ENCODE results near the gene TP53. TPM values are rescaled to one million over a fixed set of nuclear protein-coding genes. Genes with fewer than 3 reads are reported as not detected.

TP53 gene
- 10 to 100 TPM in 3 of 4 donors, 1 to 10 TPM in 1; 5.9 to 58.3 (median 30.7) TPM for total RNA-seq

DNA sequence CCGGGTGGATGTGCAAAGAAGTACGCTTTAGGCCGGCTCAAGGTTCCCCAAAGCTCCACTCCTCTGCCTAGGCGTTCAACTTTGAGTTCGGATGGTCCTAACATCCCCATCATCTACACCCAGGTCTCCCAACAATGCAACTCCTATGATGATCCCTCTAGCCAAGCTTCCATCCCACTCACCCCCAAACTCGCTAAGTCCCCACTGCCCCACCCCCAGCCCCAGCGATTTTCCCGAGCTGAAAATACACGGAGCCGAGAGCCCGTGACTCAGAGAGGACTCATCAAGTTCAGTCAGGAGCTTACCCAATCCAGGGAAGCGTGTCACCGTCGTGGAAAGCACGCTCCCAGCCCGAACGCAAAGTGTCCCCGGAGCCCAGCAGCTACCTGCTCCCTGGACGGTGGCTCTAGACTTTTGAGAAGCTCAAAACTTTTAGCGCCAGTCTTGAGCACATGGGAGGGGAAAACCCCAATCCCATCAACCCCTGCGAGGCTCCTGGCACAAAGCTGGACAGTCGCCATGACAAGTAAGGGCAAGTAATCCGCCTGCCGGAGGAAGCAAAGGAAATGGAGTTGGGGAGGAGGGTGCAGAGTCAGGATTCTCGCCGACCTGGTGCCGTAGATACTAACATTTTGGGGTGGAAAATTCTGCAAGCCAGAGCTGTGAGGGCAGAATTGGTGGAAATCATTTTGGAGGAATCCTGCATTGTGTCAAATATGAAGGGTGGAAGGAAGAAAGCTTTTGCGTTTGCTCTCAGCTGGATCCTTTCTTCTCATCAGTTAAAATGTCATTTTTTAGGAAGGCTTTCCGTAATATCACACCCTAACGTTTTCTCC, at the start of gene TP53:
TSS of gene TP53 (minus strand) at position 419 of the 836 bp plus-strand sequence. CDS start 10,896 bp downstream, outside the sequence.
- peak within 1 kb of the TSS; percentile 94 to 98 for H3K27ac ChIP-seq
- peak; percentile 85 to 92 for DNase-seq
- TF ChIP-seq, protein P1, sequence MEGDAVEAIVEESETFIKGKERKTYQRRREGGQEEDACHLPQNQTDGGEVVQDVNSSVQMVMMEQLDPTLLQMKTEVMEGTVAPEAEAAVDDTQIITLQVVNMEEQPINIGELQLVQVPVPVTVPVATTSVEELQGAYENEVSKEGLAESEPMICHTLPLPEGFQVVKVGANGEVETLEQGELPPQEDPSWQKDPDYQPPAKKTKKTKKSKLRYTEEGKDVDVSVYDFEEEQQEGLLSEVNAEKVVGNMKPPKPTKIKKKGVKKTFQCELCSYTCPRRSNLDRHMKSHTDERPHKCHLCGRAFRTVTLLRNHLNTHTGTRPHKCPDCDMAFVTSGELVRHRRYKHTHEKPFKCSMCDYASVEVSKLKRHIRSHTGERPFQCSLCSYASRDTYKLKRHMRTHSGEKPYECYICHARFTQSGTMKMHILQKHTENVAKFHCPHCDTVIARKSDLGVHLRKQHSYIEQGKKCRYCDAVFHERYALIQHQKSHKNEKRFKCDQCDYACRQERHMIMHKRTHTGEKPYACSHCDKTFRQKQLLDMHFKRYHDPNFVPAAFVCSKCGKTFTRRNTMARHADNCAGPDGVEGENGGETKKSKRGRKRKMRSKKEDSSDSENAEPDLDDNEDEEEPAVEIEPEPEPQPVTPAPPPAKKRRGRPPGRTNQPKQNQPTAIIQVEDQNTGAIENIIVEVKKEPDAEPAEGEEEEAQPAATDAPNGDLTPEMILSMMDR (IDR thresholded peaks at IDR 0.05): peak in 2 of 4 experiments; percentile 28 to 45
- TF ChIP-seq POLR2A (IDR thresholded peaks at IDR 0.05): peak; percentile 48 to 54
- H3K4me1 ChIP-seq: peaks cover 6 to 16% of the 10 kb centered on the region in 2 donors
- peak within 1 kb of the TSS; percentile 83 to 85 for H3K4me3 ChIP-seq
- no peaks in the 10 kb centered on the region for H3K36me3 ChIP-seq
- H3K27me3 ChIP-seq: no peaks in the 10 kb centered on the region
- intact Hi-C loops (cut with DNase I; ENCODE audit: low total_unique reads): loop anchor here (5.0 kb wide), 1 partner anchor 60 kb away; the partner anchor contains the start of gene SAT2
- no peaks in the 10 kb centered on the region for H3K9me3 ChIP-seq

DNA sequence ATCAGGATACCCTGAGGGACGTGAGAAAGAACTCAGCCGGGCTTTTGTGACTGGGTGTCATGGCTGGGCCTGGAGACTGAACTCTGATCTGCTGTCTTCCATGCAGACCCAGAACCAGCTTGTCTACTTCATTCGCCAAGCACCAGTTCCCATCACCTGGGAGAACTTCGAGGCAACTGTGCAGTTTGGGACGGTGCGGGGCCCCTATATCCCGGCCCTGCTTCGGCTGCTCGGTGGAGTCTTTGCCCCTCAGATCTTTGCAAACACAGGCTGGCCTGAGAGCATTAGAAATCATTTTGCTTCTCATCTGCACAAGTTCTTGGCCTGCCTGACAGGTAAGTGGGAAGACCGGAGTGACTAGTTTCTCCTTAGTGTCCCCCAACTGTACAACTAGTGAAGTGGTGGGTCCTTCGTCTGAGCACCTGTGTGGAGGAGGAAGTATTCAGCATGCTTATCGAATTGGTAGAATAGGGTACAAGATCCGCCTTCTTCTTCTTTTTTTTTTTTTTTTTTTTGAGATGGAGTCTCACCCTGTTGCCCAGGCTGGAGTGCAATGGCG, 45.8 kb upstream of the TP53 start:
- DNase-seq: no peak
- Histone ChIP-seq H3K4me3 (no peak overlapping the region), H3K9me3 (no peaks in the 10 kb centered on the region), H3K27me3 (no peaks in the 10 kb centered on the region), H3K27ac (no peak overlapping the region), H3K36me3 (no peaks in the 10 kb centered on the region), H3K4me1 (no peaks in the 10 kb centered on the region)
- TF ChIP-seq POLR2A (IDR thresholded peaks at IDR 0.05): no peak
- TF ChIP-seq, protein P1 (IDR thresholded peaks at IDR 0.05): no peak
- intact Hi-C loops (cut with DNase I; ENCODE audit: low total_unique reads): no loop called here

DNA sequence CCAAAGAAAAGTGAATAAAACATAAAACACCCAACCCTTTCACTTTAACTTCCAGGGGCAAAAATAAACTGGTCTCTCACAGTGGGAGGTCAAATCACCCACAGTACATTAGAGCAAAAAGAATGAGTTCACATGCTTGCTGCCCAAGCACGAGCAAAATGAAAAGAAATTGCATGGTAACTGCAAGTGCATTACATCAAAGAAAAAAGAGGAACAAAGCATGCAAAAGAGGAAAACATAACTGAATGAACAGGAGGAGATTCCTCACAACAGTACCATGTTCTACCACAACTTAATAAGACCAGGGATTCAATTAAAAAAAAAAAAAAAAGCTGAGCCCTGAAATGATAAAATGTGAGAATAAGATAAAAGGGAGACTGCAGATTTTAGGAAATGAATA, 42.5 kb upstream of the TP53 start:
- no peaks in the 10 kb centered on the region for H3K9me3 ChIP-seq
- intact Hi-C loops (cut with DNase I; ENCODE audit: low total_unique reads): no loop called here

DNA sequence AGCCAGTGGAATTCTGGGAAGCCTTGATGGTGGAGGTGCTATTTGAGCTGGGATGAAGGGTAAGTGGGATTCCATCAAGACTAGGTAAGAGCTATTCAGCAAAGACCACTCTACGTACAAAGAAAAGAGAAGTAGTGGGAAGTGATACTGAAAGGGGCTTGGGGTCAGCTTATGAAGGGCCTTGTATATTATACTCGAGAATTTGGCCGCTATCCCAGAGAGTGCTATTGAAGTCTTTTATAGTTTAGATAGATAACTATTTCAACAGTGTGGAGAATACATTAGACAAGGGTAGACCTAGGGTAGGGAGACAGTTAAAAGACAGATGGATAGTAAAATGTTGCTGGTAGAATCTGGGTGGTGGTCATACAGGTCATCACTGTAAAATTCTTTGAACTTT, 40.6 kb upstream of the TP53 start:
- no peak overlapping the region for H3K4me3 ChIP-seq
- no peak for TF ChIP-seq POLR2A (IDR thresholded peaks at IDR 0.05)
- TF ChIP-seq, protein P1 (IDR thresholded peaks at IDR 0.05): no peak
- no peaks in the 10 kb centered on the region for H3K9me3 ChIP-seq
- no peak overlapping the region for H3K27ac ChIP-seq
- intact Hi-C loops (cut with DNase I; ENCODE audit: low total_unique reads): no loop called here
- no peaks in the 10 kb centered on the region for H3K27me3 ChIP-seq
- no peaks in the 10 kb centered on the region for H3K4me1 ChIP-seq
- no peak for DNase-seq
- H3K36me3 ChIP-seq: no peaks in the 10 kb centered on the region

More for the DNA sequence above, 42.5 kb upstream of the TP53 start:
- TF ChIP-seq, protein P1 (IDR thresholded peaks at IDR 0.05): no peak
- no peak for TF ChIP-seq POLR2A (IDR thresholded peaks at IDR 0.05)
- no peak overlapping the region for H3K4me3 ChIP-seq
- H3K27me3 ChIP-seq: no peaks in the 10 kb centered on the region
- no peak overlapping the region for H3K27ac ChIP-seq
- no peak for DNase-seq
- no peaks in the 10 kb centered on the region for H3K36me3 ChIP-seq
- H3K4me1 ChIP-seq: no peaks in the 10 kb centered on the region

DNA sequence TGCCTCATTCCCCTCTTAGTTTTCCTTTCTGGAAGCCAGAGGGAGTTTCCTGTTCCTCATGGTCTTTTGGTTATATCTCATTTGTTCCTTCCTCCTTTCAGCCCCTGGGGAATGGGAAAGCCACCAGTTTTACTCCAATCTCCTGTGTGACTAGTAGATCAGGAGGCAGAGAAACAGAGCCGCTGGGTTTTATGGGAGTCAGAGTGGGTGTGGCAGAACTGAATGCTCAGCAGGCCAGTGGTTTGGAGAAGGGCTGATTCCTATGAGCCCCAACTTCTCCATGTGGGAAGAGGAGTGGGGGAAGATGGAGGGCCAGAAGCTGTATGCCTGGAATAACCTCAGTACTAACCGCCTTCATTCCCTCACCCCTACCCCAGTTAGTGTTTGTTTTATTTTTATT, 34.3 kb upstream of the TP53 start:
- Histone ChIP-seq H3K36me3 (no peaks in the 10 kb centered on the region), H3K9me3 (no peaks in the 10 kb centered on the region), H3K4me3 (no peak overlapping the region), H3K27me3 (no peaks in the 10 kb centered on the region), H3K27ac (no peak overlapping the region), H3K4me1 (peaks cover 0 to under 1% of the 10 kb centered on the region in 2 donors)
- intact Hi-C loops (cut with DNase I; ENCODE audit: low total_unique reads): no loop called here
- TF ChIP-seq, protein P1 (IDR thresholded peaks at IDR 0.05): no peak
- TF ChIP-seq POLR2A (IDR thresholded peaks at IDR 0.05): no peak
- no peak for DNase-seq

Measured in uterus (tissue), 4 donors.